GM19238 (cell line): Measurements from ENCODE around the gene ASCC2.
"Not testable (repeated sequence)": the region's sequence is repeated elsewhere in the genome, so short reads cannot be mapped to it uniquely, and the experiment has no call there.

Experiments used
- DNase-seq: peaks from one replicate; pipeline ENCODE4 v3.0.0; 2011; ENCODE audit warnings: low spot score; ENCODE audit not compliant: insufficient read length

The ASCC2 gene

DNA sequence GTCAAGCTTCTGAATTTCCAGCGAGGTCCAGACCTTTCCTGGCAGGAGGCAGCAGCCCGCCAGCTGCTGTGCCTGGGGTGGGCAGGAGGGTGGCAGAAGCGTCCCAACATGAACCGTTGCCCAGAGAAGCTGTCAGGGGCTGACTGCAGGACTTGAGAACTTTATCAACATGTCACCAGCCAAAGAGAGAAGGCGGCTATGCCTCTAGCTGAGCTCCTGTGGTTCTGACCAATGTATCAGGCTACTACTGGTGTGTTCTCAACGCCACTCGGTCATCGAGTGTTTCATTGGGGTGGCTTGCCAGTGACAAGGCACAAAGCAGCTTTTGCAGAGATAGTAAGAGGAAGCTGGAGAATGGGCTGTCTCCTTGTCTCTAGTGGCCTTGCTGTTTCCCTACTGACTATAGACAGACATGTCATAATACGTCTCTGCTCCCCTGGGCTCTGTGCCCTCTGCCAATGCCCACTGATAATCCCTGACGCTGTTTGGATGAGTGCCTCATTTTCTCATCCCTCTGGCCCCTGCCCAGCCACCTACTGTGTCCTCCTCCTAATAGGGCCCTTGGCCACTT lies 17.6 kb upstream of the ASCC2 start:
- DNase-seq: no peak

DNA sequence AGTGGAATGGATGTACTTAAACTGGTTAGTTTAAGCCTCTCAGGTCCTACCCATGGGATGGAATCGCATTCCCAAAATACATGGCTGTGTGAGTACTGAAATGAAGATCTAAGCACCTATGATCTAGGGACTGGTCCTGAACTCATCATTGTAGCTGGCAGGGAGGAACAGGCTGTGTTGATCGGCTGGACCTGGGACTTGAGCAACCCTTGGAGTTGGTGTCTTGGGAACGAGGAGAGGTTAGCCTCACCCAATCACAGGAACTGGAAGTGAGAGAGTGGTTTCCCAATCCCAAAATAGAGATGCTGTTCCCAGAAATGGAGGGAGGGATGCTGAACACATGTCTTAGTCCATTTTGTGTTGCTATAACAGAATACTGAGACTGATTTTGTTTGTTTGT lies 16.4 kb upstream of the ASCC2 start:
- no peak for DNase-seq

- DNase-seq: no peak
Measured at GRCh38 chr22:29848111-29848510, 10.0 kb upstream of the ASCC2 start.

DNA sequence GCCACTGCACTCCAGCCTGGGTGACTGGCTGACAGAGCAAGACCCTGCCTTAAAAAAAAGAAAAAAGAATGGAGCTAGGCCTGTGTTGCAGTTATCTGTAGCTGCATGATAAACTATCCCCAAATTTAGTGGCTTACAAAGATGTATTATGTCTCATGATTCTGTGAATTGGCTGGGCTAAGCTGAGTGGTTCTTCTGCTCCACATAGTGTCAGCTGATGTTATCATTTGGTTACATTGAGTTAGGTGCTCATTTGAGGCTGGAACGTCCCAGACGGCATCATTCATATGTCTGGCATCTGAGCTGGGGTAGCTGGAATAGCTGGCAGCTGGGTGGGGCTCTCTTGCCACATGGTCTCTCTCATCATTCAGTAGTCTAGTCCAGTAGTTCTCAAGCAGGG lies 8.2 kb upstream of the ASCC2 start:
- DNase-seq: no peak

GRCh38 chr22:29842740-29843139 lies 4.7 kb upstream of the ASCC2 start:
- DNase-seq: no peak

DNA sequence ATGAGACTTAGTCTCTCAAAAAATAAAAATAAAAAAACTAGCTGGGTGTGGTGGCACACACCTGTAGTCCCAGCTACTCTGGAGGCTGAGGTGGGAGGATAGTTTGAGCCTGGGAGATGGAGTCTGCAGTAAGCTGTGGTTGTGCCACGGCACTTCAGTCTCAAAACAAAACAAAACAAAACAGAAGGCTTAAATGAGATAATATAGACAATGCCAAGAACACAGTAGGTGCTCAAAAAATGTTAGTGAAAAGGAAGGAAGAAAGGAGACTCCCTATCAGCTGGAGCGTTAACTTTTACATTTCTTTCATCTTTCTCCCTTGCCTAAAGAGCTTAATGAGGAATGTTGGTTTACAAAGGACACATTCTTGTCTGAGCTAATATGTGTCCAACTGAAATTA lies 4.1 kb upstream of the ASCC2 start:
- DNase-seq: no peak

GRCh38 chr22:29840498-29840897 lies 2.4 kb upstream of the ASCC2 start:
- no peak for DNase-seq

DNA sequence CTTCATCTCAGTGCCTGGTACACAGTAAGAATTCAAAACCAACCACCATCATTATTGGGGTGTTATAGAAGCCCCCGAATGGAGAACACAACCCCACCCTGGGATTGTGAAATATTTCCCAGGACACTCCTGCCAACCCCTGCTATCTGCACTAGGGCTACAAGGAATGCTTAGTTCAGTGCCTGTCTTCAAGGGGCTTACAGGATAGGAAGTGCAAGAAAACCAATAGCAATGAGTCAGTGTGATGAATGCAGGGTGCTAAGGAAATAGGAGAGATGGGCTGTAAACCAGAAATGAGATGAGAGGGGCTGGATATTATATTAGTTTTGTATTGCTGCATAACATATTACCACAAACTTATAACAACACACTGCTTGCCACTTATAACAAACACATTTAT lies 965 bp upstream of the ASCC2 start:
- DNase-seq: no peak

DNA sequence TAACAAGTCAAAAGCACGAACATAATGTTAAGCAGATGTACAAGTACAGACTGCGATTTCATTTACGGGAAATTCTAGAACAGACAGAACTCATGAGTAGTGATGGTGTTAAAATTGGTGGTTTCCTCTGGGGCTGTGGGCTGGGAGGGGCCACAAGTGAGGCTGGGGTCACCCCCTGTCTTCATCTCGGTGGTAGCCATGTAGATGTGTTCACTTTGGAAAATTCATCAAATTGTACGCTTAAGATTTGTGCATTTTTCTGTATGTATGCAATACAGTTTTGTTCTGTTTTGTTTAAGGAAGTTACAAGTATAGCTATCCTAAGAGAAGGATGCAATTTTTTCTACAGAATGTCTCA lies 504 bp upstream of the ASCC2 start:
- no peak for DNase-seq

DNA sequence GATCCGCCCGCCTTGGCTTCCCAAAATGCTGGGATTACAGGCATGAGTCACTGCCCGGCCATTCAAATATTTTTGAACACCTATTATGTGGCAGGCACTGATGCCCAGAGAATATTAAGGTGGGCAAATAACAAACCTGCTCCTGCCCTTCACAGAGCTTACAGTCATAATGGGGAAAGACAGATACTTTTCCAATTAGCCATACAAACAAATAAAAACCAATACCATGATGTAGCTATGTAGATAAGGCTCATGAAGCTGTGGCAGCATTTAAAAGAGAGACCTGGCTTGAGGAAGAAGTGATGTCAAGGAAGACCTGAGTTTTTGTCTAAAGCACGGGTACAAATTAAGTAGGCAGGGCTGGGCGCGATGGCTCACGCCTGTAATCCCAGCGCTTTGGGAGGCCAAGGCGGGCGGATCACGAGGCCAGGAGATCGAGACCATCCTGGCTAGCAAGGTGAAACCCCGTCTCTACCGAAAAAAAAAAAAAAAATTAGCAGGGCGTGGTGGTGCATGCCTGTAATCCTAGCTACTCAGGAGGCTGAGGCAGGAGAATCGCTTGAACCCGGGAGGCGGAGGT lies 1.2 kb downstream of the ASCC2 start:
- DNase-seq: not testable (repeated sequence)

GRCh38 chr22:29834046-29834445 lies 4.0 kb downstream of the ASCC2 start:
- DNase-seq: no peak

DNA sequence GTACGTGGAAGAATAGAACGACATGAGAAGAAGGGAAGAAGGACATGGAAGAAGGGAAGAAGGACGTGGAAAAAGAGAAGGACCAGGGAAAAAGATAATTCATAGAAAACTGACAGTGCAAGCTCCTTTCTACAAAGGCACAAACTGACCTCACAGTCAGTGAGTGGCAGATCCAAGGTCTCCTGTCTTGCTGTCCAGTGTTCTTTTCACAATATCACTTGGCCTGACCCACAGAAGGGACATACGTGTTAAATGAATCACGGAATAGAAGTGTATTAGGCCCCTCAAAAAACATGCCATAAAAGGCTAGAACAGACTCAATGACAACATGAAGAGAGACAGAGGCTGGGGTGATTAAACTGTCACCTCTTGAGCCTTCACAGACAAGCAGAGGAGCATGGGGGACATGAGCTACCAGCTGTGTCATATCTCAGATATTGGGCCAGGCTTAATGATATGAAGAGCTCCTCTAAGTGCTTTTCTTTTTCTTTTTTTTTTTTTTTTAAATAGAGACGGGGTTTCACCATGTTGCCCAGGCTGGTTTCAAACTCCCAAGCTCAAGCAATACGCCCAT lies 4.6 kb downstream of the ASCC2 start:
- DNase-seq: no peak

DNA sequence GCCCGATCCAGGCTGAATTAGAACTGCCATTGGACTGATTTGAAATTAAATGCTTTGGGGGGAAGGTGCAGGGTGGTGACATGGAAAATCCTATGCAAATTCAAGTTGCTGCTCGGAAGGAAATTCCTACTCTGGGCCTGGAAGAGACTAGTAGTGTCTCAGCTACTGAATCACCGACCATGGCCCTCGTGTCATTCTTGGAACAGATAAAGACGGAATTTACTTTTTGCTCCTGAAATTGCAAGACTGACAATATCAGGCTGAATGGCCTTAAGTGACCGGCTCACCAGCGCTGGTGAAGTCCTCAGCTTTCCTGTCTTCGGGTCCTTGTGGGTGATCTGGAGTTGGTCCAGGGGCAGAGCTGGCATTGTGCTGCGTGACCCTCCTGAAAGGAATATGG lies 6.1 kb downstream of the ASCC2 start:
- DNase-seq: no peak

DNA sequence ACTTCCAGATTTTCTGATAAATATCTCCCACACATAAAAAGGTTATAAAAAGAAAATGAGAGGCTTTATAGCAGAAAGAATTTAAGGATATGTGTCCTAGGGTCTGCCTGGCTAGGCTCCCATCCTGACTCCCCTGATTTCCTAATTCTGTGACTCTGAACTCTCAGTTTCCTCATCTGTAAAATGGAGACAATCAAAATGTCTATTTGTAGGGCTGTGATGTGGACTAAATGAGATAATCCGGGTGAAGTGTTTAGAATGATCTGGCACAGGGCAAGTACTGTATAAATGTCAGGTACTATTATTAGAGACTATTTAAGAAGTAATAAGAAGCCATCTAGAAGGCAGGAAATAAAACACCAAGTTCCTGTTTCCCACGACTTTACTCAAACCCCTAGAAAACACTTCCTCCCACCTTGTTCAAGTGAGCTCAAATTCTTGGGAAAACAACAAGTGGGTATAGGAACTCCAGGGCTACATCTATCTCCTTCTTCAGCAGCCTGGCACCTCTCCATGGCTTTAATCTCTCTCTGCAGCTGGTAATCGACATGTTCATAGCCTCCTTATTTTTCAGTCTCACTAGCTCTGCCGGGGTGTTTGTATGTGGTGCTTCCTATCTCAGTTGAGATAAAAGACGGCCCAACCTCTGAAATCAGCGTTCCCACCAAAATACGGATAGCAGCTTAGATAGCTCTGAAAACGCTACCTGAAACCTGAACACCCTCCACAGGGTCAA lies 6.7 kb downstream of the ASCC2 start:
- no peak for DNase-seq

GRCh38 chr22:29830585-29830984 lies 7.5 kb downstream of the ASCC2 start:
- DNase-seq: no peak

DNA sequence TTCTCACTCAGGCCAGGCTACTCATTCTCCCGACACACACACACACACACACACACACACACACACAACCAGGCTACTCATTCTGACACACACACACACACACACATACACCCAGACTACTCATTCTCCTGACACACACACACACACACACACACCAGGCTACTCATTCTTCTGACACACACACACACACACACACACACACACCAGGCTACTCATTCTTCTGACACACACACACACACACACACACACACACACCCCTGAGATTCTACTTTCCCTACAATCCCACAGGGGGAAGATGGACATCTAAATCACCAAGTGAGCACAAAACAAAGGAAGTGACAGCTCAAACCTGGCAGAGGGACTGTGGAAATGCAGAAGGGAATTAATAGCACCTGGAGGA lies 10.3 kb downstream of the ASCC2 start:
- not testable (repeated sequence) for DNase-seq

DNA sequence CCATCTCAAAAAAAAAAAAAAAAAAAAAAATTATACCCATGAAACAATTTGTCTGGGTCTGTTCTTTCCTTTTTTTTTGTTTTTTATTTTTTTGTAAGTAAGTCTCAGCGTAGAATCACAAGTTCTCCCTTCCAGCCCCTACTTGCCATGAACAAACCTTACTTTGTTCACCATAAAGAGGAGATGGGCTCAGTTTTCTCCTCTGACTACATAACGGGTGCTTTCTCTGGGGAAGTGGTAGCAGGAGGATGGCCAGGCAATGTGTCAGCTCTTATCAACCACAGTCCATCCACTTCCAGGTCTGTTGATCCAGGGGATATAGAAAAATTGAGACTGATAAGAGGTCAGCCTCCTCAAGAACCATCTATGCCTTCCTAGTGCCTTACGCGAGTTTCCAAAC lies 11.0 kb downstream of the ASCC2 start:
- no peak for DNase-seq

DNA sequence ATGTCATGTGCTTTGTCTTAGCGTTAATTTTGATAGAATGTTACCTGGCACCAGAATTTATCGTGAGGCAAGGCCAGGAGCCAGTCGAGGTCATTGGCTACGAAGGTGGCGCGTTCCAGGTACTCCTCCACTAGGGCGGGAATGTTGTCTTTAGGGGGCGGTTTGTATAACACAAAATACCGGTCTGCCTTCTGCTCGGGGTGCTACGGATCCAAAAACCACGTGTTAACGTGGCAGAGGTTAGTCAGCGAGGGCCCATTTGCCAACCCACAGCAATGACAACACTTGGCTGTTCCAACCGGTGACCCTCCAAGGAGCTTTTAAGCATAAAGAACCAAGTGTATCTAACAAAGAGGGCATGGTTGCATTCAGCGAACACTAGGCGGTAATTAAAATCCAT lies 12.5 kb downstream of the ASCC2 start:
- no peak for DNase-seq

DNA sequence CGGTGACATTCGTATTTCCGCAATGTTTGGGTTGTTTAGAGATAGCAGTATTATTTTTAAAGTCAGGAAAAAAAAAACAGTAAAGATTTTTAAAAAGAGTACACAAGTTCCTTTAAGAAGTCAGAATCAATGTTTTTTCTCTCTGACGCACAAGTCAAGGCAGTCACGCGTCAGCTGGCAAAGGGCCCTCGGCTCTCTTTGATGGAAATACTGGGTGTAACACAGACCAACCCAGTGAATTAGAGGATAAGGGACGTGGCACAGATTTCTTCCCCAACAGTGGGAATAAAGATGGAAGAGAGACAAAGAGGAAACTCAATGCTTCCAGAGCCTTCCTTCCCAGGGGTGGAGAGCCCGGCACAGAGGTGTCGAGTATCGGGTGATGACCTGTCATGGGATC lies 13.4 kb downstream of the ASCC2 start:
- DNase-seq: no peak

DNA sequence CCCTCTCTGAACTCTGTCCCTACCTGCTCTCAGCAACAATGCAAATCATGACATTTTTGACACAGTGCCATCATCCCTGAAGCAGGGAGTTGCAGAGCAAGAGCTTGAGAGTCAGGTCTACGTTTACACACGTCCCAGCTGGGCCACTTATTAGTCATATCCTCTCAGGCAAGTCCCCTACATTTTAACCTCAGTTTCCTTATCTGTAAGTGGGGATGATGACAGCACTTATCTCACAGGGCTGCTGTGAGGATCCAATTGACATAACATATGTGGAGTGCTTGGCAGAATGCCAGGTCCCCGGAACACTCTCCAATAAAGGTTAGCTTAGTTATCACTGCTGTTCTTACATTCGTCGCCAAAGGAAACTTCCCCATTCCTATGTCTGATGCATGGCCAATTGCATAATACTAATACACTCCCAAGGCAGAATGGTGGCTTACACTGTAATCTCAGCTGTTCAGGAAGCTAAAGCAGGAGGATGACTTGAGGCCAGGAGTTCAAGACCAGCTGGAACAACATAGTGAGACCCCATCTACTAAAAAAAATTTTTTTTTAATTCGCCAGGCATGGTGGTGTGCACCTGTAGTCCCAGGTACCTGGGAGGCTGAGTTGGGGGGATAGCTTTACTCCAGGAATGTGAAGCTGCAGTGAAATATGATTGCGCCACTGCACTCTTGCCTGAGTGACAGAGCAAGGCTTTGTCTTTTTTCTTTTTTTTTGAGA lies 16.6 kb downstream of the ASCC2 start:
- DNase-seq: no peak

DNA sequence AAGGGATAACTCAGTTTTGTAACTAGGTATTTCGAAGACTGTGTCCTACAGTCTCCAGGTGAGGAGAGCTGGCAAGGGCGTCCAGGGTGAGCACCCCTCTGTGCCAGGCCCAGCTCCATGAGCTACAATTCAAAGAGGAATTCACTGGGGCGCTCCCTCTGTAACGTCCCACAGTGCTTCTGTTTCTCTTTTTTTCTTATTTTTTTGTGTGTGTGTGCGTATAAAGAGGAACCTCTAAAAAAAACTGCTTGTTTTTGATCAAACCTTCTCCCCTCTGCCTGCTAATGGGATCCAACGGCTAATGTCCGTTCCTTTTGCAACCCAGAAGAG lies 17.1 kb downstream of the ASCC2 start:
- DNase-seq: no peak

DNA sequence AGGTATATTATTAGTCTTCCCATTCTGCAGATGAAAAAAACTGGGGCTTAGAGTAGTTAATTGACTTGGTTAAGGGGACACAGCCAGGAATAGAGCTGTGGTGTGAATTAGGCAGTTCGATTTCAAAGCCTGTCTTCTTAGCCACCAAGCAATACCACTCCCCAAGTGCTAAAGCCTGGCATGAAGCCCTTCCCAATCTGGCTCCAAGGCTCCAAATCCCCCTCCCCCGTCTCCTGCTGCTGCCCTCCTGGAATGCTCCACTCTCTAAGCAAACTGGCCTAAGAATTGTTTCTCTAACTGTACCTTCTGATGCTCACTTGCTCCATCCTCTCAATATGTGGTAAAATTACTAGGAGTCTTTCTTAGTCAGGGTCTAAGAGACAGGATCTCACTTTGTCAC lies 18.6 kb downstream of the ASCC2 start:
- DNase-seq: no peak
